H1 (cell line): ENCODE measurements around the gene DRC7. TPM values are rescaled to one million over a fixed set of nuclear protein-coding genes. Genes with fewer than 3 reads are reported as not detected.

Source experiments
- CTCF ChIA-PET: fragments of 300-600 bp; sonication (Branson Sonifier 250); formaldehyde crosslinking; loops from one replicate; lab custom pipeline; 2021; ENCODE audit not compliant: partially characterized antibody; lab: Charles Lee
- POLR2A ChIA-PET: fragments of 300-600 bp; sonication (Branson Sonifier 250); formaldehyde crosslinking; loops from one replicate; lab custom pipeline; 2021; ENCODE audit warnings: inconsistent platforms; ENCODE audit not compliant: partially characterized antibody; lab: Charles Lee
- DNase-seq, 2 experiments: peaks; one replicate each; pipeline versions ENCODE4 v3.0.0 to v3.0.0-alpha.2; 2010 to 2022; ENCODE audit warnings: low spot score in 2 of 2, low read depth in 1 of 2, mixed read lengths in 1 of 2
- FAIRE-seq: peaks from 2 replicates; lab custom pipeline; 2011; peaks lifted over from hg19 to GRCh38; lab: Jason Lieb, UNC
- H2AFZ ChIP-seq: 2 replicates; pipeline ENCODE4 v1.8.1; 2012; ENCODE audit warnings: low read length, inconsistent platforms
- H2AK5ac ChIP-seq: 2 replicates; pipeline ENCODE4 v1.6.1; 2013; ENCODE audit warnings: low read depth, low read length
- H2BK120ac ChIP-seq: replicated peaks from 2 replicates; pipeline ENCODE3; 2013; ENCODE audit warnings: low read depth, low read length, inconsistent platforms
- H2BK12ac ChIP-seq: 2 replicates; pipeline ENCODE4 v1.6.1; 2013; ENCODE audit warnings: low read depth, low read length
- H2BK15ac ChIP-seq: 2 replicates; pipeline ENCODE4 v1.6.1; 2013; ENCODE audit warnings: low read length
- H2BK20ac ChIP-seq: 2 replicates; pipeline ENCODE4 v1.6.1; 2013; ENCODE audit warnings: low read length
- H2BK5ac ChIP-seq: 2 replicates; pipeline ENCODE4 v1.6.1; 2013; ENCODE audit warnings: low read depth, low read length
- H3K14ac ChIP-seq: 2 replicates; pipeline ENCODE4 v1.6.1; 2013; ENCODE audit warnings: inconsistent platforms; ENCODE audit not compliant: insufficient read length
- H3K18ac ChIP-seq: 2 replicates; pipeline ENCODE4 v1.6.1; 2013; ENCODE audit warnings: low read length; ENCODE audit errors: extremely low read depth
- H3K23ac ChIP-seq: 2 replicates; pipeline ENCODE4 v1.6.1; 2013; ENCODE audit warnings: inconsistent platforms; ENCODE audit not compliant: insufficient read length
- H3K23me2 ChIP-seq: 2 replicates; pipeline ENCODE4 v1.6.1; 2013; ENCODE audit warnings: low read depth, low read length
- H3K27ac ChIP-seq: 2 replicates; pipeline ENCODE4 v1.6.1; 2011; ENCODE audit warnings: low read depth, low read length, inconsistent platforms
- H3K27me3 ChIP-seq, 4 experiments: replicated peaks in 1 of 4; 1 replicate in 1 of 4; 2 replicates in 3 of 4; pipeline versions ENCODE4 v1.6.1 to v1.8.1; 2011 to 2013; ENCODE audit warnings: low read length in 3 of 4, mild to moderate bottlenecking in 3 of 4, inconsistent platforms in 2 of 4, mixed read lengths in 2 of 4, moderate library complexity in 1 of 4; ENCODE audit not compliant: control insufficient read depth in 3 of 4, insufficient read depth in 3 of 4; ENCODE audit errors: extremely low read depth in 1 of 4
- H3K36me3 ChIP-seq, 4 experiments: 2 replicates each; pipeline versions ENCODE4 v1.6.1 to v1.8.1; 2011 to 2013; ENCODE audit warnings: mild to moderate bottlenecking in 4 of 4, low read length in 3 of 4, moderate library complexity in 2 of 4, control low read depth in 1 of 4, inconsistent platforms in 1 of 4; ENCODE audit not compliant: insufficient read depth in 4 of 4, control insufficient read depth in 2 of 4
- H3K4ac ChIP-seq: replicated peaks from 2 replicates; pipeline ENCODE3; 2013; ENCODE audit warnings: low read length, low read depth, mixed read lengths, inconsistent platforms; ENCODE audit not compliant: insufficient read length
- H3K4me1 ChIP-seq, 4 experiments: replicated peaks in 1 of 4; 1 replicate in 1 of 4; 2 replicates in 3 of 4; pipeline versions ENCODE4 v1.6.1 to v1.8.1; 2011 to 2013; ENCODE audit warnings: low read length in 3 of 4, inconsistent platforms in 2 of 4, mixed read lengths in 1 of 4; ENCODE audit not compliant: insufficient read depth in 4 of 4, control insufficient read depth in 3 of 4
- H3K4me2 ChIP-seq, 2 experiments: 2 replicates each; pipeline versions ENCODE4 v1.6.1 to v1.8.1; 2011 to 2013; ENCODE audit warnings: low read depth in 2 of 2, low read length in 2 of 2, control low read depth in 1 of 2, inconsistent platforms in 1 of 2, mild to moderate bottlenecking in 1 of 2; ENCODE audit not compliant: insufficient read depth in 1 of 2
- H3K4me3 ChIP-seq, 4 experiments: fragments of 200-600, 300-600 bp in 1 of 4; sonication (generic), shearing (Covaris generic), sonication (Bioruptor Twin) in 1 of 4; 2 replicates each; pipeline versions ENCODE4 v1.5.1 to v1.8.1; 2011 to 2016; ENCODE audit warnings: low read length in 4 of 4, low read depth in 3 of 4, control low read depth in 2 of 4, inconsistent platforms in 2 of 4, mild to moderate bottlenecking in 2 of 4, mixed read lengths in 1 of 4, moderate library complexity in 1 of 4; ENCODE audit not compliant: insufficient read depth in 2 of 4; ENCODE audit errors: extremely low read depth in 1 of 4
- H3K56ac ChIP-seq: replicated peaks from 2 replicates; pipeline ENCODE3; 2013; ENCODE audit warnings: low read depth, mild to moderate bottlenecking, mixed read lengths, low read length, inconsistent platforms; ENCODE audit not compliant: insufficient read length
- H3K79me1 ChIP-seq: 2 replicates; pipeline ENCODE4 v1.6.1; 2013; ENCODE audit warnings: low read depth, low read length, control low read depth
- H3K79me2 ChIP-seq, 2 experiments: 2 replicates each; pipeline versions ENCODE4 v1.6.1 to v1.8.1; 2012 to 2013; ENCODE audit warnings: low read length in 2 of 2, mild to moderate bottlenecking in 2 of 2, inconsistent platforms in 1 of 2; ENCODE audit not compliant: insufficient read depth in 2 of 2, control insufficient read depth in 1 of 2
- H3K9ac ChIP-seq, 4 experiments: replicated peaks in 1 of 4; 1 replicate in 1 of 4; 2 replicates in 3 of 4; pipeline versions ENCODE4 v1.6.1 to v1.8.1; 2011 to 2013; ENCODE audit warnings: low read depth in 3 of 4, low read length in 3 of 4, control low read depth in 2 of 4, mild to moderate bottlenecking in 2 of 4, moderate library complexity in 2 of 4, inconsistent platforms in 1 of 4; ENCODE audit errors: extremely low read depth in 1 of 4
- H3K9me3 ChIP-seq, 2 experiments: 2 replicates each; pipeline versions ENCODE4 v1.6.1 to v1.8.1; 2012 to 2013; ENCODE audit warnings: mild to moderate bottlenecking in 2 of 2, moderate library complexity in 2 of 2, control low read depth in 1 of 2, inconsistent platforms in 1 of 2, low read depth in 1 of 2, low read length in 1 of 2, mixed read lengths in 1 of 2; ENCODE audit not compliant: insufficient read depth in 2 of 2
- H4K20me1 ChIP-seq, 2 experiments: replicated peaks in 1 of 2; 2 replicates each; pipeline versions ENCODE3 to v1.8.1; 2011 to 2013; ENCODE audit warnings: inconsistent platforms in 2 of 2, low read length in 2 of 2, mild to moderate bottlenecking in 1 of 2; ENCODE audit not compliant: insufficient read depth in 2 of 2, control insufficient read depth in 1 of 2
- H4K5ac ChIP-seq: 2 replicates; pipeline ENCODE4 v1.6.1; 2013; ENCODE audit warnings: low read length, low read depth, mixed read lengths, inconsistent platforms; ENCODE audit not compliant: insufficient read length
- H4K8ac ChIP-seq: 2 replicates; pipeline ENCODE4 v1.8.0; 2013; ENCODE audit warnings: mild to moderate bottlenecking, moderate library complexity, low read length, inconsistent platforms; ENCODE audit not compliant: insufficient read depth; ENCODE audit errors: extremely low read depth
- H4K91ac ChIP-seq: replicated peaks from 2 replicates; pipeline ENCODE3; 2013; ENCODE audit warnings: low read length, mixed read lengths, inconsistent platforms; ENCODE audit not compliant: insufficient read length
- BCL11A ChIP-seq, 2 experiments: IDR thresholded peaks; one replicate each; pipeline ENCODE4 v1.6.1; 2011; ENCODE audit warnings: low read depth in 2 of 2, low read length in 2 of 2, mild to moderate bottlenecking in 2 of 2
- CBX8 ChIP-seq: fragments of 300-800, 300-1000 bp; sonication (generic); IDR thresholded peaks from 2 replicates; pipeline ENCODE4 v1.7.1; 2016; ENCODE audit warnings: low read depth, low read length, borderline replicate concordance
- CREB1 ChIP-seq: IDR thresholded peaks from 2 replicates; pipeline ENCODE4 v1.6.1; 2012; ENCODE audit warnings: inconsistent platforms
- CTBP2 ChIP-seq: IDR thresholded peaks from 2 replicates; pipeline ENCODE4 v1.7.0; 2011; ENCODE audit warnings: borderline replicate concordance, mild to moderate bottlenecking, moderate library complexity, mixed read lengths, low read length; ENCODE audit not compliant: insufficient read depth, insufficient read length
- EP300 ChIP-seq, 2 experiments: IDR thresholded peaks; 1 replicate in 1 of 2; 2 replicates in 1 of 2; pipeline ENCODE4 v1.6.1; 2011 to 2012; ENCODE audit warnings: low read depth in 2 of 2, low read length in 2 of 2, mild to moderate bottlenecking in 2 of 2, borderline replicate concordance in 1 of 2, inconsistent platforms in 1 of 2, moderate library complexity in 1 of 2
- KDM4A ChIP-seq: IDR thresholded peaks from one replicate; pipeline ENCODE4 v1.7.1; 2012; ENCODE audit warnings: low read depth, mild to moderate bottlenecking, moderate library complexity, low read length, inconsistent platforms; ENCODE audit not compliant: severe bottlenecking
- NANOG ChIP-seq: IDR thresholded peaks from 2 replicates; pipeline ENCODE4 v1.6.1; 2011; ENCODE audit warnings: low read length, low read depth, mild to moderate bottlenecking, inconsistent platforms; ENCODE audit not compliant: insufficient read depth, poor library complexity, severe bottlenecking
- SAP30 ChIP-seq: fragments of 300-600 bp; sonication (generic); IDR thresholded peaks from 2 replicates; pipeline ENCODE4 v1.7.1; 2012; ENCODE audit warnings: low read length, moderate library complexity, mild to moderate bottlenecking, inconsistent platforms; ENCODE audit not compliant: insufficient read depth, insufficient replicate concordance
- SUZ12 ChIP-seq: fragments of 200-600 bp; sonication (generic); IDR thresholded peaks from 2 replicates; pipeline ENCODE4 v1.6.1; 2012; ENCODE audit warnings: mild to moderate bottlenecking, inconsistent platforms, low read length, moderate library complexity, mixed read lengths
- ZNF274 ChIP-seq: IDR thresholded peaks from 2 replicates; pipeline ENCODE4 v1.7.0; 2012; ENCODE audit warnings: low read length, borderline replicate concordance; ENCODE audit errors: extremely low read depth
- WGBS, 2 experiments: shearing (Covaris generic) in 1 of 2; methylation state at CpG; one replicate each; pipeline versions ENCODE4 v1.1.6 to v1.1.7; 2013 to 2015; ENCODE audit warnings: low lambda C conversion rate in 2 of 2, mixed read lengths in 2 of 2, inconsistent platforms in 1 of 2, low coverage in 1 of 2, missing lambda C conversion rate in 1 of 2; ENCODE audit not compliant: insufficient replicate concordance in 2 of 2, insufficient coverage in 1 of 2, insufficient read length in 1 of 2; ENCODE audit errors: extremely low coverage in 1 of 2, missing lambda C conversion rate in 1 of 2; 5-methylcytosine and 5-hydroxymethylcytosine counted together
- polyA plus RNA-seq, 7 experiments: library from polyadenylated mRNA; depleted of rRNA in 3 of 7; stranded (reverse) in 5 of 7; unstranded in 2 of 7; fragments of >200 nt in 5 of 7; fragments of 200-250 nt in 2 of 7; gene quantifications; 1 replicate in 5 of 7; 2 replicates in 1 of 7; 4 replicates in 1 of 7; pipeline versions ENCODE4 v1.2.1 to v1.2.3, GENCODE V29; 2011 to 2013; ENCODE audit warnings: missing spikeins in 2 of 7, mixed read lengths in 2 of 7
- total RNA-seq: library from RNA; stranded (reverse); fragmentation: NEBNext Ultra II Directional; extraction: Animal tissue kit (Norgen Biotek cat#: 25700); gene quantifications from 2 replicates; pipeline ENCODE4 v1.2.1, GENCODE V29; 2021

Gene DRC7
- total and polyA plus RNA-seq, 2 of the 8 experiments (the other 6 are each of a cell fraction or from before 2014, with no cell fraction given): 0.14 TPM; not detected in 1

DNA sequence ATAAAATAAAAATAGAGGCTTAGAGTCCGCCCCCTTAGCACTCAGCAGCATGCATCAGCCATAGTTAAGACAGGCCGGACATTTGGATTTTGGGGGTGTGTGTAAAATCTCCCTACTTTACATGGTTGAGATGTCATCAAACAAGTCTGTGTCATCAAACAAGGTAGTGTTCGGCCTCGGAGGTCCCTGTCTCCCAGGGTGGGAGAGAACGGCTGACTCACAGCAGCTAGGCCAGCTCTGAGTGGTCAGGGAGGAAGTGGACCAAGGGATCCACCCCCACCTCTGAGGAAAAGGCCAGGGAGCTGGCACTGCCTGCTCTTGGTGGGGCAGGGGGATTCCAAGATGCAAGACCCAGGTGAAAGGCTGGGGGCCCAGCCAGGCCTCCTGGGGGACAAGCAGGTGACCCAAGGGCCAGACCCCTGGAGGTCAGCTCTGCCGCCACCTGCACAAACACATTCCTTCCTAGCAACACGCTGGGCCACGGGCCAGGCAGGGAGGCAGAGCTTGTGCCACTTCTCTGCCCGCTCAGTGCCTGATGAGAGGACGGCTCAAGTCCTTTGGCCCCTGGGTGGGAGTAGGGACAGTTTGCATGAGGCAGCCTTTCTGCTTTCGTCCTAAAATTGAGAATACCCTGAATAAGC is 79.2 kb downstream of the DRC7 start:
- ChIA-PET POLR2A (interaction anchor here (0.8 kb wide), 1 partner anchor 11 kb away, joined by 3 read pairs; no protein-coding TSS in a partner anchor), CTCF (interaction anchor here (0.5 to 22.4 kb wide), 13 partner anchors 8 to 181 kb away, joined by 3 to 279 read pairs (median 3); partner anchors contain the start of genes KATNB1 and KIFC3)
- Histone ChIP-seq H3K79me2 (no peaks in the 10 kb centered on the region), H2AFZ (no peak overlapping the region), H3K36me3 (no peaks in the 10 kb centered on the region), H3K9ac (no peak overlapping the region), H3K4me3 (no peak overlapping the region), H3K27ac (no peak overlapping the region), H3K56ac (no peak overlapping the region), H3K79me1 (no peaks in the 10 kb centered on the region), H4K20me1 (no peaks in the 10 kb centered on the region), H4K5ac (no peak overlapping the region), H2BK12ac (no peak overlapping the region), H4K91ac (peak overlapping the region; percentile 25), H2BK120ac (no peak overlapping the region), H3K23ac (no peak overlapping the region), H2BK5ac (no peak overlapping the region), H2BK20ac (no peak overlapping the region), H3K4me1 (peaks cover 6 to 19% (median 17%) of the 10 kb centered on the region in 4 experiments), H3K14ac (no peak overlapping the region), H3K9me3 (no peaks in the 10 kb centered on the region), H3K27me3 (peaks cover 0 to 4% (median 1%) of the 10 kb centered on the region in 4 experiments; a peak in 3 of 7 replicates), H3K4ac (no peak overlapping the region), H3K4me2 (no peak overlapping the region), H3K18ac (no peak overlapping the region; the same call in 1 of the 2 replicates)
- WGBS, 2 experiments: 89% methylated on average over 11 of the region's 11 CpGs; no CpG with 5 or more reads in 1 of the 2 experiments
- FAIRE-seq: no peak
- TF ChIP-seq KDM4A (no peak), SUZ12 (no peak), CREB1 (no peak), CBX8 (no peak), SAP30 (no peak), CTBP2 (no peak), EP300 (IDR thresholded peaks at IDR 0.05; ENCODE audit: borderline replicate concordance in 1 of 2, low read depth in 2 of 2, low read length in 2 of 2) (no peak), ZNF274 (no peak), BCL11A (IDR thresholded peaks at IDR 0.05; ENCODE audit: low read depth in 2 of 2, low read length in 2 of 2) (no peak), NANOG (no peak)
- TF ChIP-seq, all 59 proteins: peak for 0
- H4K8ac ChIP-seq: peak overlapping the region; percentile 59; the same call in 1 of the 2 replicates
- 0 out of 2 replicates have a peak overlapping the region, but pooled peaks have one; percentile 53 for H2AK5ac ChIP-seq
- H2BK15ac ChIP-seq: no peak overlapping the region
- no peaks in the 10 kb centered on the region for H3K23me2 ChIP-seq
- DNase-seq: no peak
